GM19455 (cell line): ENCODE data around the gene SRPRB.

Experiments
- ATAC-seq: cut with Tn5 transposase; IDR thresholded peaks from one replicate; pipeline ENCODE4 v1.9.1; 2021; ENCODE audit not compliant: unreplicated experiment

SRPRB gene

DNA sequence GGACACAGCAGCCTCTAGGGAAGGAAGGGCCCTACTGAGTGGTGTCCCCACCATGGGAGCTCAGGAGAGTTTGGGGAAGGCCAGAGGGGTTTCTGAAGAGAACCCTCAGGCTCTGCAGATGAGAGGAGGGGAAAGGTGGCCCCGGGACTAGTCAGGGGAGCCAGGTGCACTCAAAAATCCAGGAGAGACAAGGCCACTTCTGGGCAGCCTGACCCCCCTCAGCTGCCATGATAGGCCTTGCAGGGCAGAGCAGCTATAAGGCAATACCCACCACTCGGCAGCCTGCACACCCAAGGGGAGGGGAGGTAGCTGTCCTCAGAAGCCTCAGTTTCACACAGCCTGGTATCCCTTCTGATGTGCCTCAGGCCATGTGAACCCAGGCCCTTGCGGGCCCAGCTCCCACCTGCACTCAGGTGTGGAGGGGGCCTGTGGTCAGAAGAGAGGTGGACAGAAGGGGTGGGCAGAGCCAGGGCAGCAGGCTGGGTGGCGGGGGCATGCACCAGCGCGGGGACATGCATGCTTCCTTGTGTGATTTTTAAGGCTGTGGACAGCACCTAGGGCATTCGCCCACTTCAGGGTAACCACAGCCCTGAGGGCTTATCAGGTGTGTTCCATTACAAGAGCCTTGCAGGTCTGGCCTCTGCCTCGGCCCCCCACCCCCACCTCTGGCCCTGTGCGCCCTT lies 34.6 kb downstream of the SRPRB start:
- no peak for ATAC-seq

DNA sequence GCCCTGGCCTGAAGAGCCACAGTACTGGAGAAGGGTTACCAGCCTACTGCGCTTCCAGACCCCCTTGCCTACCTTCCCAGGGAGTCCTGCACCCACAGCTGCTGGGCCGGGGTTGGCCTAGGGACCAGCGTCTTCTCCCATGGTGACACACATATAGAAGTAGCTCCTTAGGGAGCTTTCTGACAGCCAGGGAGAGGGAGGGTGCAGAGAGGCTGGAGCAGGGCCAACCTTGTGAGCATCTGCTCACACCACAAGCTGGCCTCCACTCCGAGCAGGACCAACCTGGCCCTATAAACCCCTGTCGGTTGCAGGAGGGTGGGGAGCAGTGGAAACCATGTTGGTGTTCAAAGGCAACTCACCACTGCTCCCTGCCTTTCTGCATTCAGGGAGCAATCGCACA lies 35.2 kb downstream of the SRPRB start:
- no peak for ATAC-seq

DNA sequence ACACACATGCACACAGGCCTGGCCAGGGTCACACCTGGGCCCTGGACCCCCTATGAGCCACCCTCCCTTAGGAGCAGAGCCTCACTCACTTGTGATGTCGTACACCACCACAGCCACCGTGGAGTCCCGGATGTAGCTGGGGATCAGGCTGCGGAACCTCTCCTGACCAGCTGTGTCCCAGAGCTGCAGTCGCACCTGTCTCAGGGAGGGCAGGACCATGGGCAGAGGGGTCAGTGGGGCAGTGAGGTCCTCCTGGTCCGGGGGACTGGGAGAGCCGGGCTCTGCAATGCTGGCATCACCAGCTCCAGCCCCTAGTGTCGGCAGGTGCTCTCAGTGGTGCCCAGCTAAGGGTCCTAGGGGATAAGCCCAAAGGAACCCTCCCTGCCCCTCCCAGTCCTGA lies 35.6 kb downstream of the SRPRB start:
- no peak for ATAC-seq

DNA sequence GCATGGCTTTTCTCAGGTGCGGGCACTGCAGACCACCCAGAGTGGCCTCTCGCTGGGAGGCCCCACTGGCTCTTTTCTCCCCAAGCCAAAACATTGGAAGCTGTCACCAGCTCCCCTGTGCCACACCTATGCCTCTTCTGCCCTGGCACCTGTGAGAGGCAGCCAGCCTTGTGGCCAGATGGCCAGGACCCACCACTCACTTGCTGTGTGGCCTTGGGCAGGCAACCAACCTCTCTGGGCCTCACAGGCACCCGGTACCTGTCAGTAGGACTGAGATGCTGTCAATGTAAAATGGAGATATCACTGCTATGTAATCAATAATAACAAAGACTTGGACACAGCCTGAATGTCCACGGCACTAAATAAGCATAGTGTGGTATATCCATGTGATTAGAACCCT lies 36.5 kb downstream of the SRPRB start:
- ATAC-seq = no peak

DNA sequence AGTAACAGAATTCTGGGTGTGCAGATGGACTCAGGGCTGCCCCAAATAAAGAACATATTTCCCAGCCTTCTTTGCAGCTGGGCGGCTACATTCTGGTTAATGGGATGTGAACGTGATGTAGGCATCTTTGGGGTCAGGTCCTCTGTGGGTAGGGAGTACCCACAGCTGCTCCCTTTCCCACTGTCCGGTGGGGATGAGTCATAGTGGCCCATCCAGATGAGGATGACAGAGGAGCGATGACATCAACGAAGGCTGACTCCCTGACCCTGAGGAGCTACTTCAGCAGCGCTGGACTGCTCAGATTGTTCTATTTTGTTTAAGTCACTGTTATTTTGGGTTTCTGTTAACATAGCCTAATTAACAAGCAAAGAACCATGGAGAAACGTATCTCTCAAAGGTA lies 38.0 kb downstream of the SRPRB start:
- no peak for ATAC-seq

DNA sequence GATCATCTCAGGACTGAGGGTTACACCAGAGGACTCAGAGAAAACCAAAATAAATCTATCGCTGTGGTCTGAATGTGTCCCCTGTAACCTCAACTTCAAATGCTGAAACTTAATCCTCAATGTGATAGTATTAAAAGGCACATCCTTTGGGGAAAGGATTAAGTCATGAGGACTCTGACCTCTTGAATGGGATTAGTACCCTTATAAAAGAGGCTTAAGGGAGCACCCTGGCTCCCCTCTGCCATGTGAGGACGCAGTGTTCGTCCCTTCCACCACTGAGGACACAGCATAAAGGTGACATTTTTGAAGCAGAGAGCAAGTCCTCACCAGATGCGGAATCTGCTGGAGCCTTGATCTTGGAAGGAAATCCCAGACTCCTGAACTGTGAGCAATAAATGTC lies 39.5 kb downstream of the SRPRB start:
- no peak for ATAC-seq

DNA sequence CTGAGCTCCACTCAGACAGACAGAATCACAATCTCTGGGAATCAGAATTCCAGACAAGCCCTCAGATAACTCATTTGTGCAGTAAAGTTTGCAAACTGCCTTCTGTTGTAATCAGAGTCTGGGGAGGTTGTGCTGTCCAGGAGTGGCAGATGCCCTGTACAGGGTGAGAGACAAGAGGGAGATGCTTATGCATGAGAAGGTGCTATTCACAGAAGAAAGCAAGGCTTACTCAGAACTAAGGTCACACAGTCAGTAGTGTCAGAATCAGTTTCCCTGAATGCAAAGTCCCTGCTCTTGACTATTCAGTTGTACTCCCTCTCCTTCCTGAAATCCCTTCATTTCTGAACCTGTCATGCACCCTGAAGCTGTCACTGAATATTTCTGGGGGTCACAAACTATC lies 43.7 kb downstream of the SRPRB start:
- ATAC-seq = no peak

DNA sequence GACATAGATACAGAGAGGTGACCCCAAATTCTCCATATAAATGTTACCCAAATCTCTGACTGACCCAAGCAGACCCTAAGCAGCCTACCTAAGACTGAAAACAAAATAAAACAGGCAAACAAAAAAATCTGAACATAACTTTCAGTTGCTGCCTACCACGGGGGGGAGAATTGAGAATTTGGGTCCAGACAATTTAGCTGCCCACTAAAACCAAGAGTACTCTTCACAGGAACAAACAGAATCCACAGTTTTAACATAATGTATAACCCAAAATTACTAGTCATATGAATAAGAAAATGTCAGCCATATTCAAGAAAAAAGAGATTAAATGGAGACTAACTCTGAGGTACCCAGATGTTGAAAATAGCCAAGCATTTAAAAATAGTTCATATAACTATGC lies 44.4 kb downstream of the SRPRB start:
- ATAC-seq = no peak

DNA sequence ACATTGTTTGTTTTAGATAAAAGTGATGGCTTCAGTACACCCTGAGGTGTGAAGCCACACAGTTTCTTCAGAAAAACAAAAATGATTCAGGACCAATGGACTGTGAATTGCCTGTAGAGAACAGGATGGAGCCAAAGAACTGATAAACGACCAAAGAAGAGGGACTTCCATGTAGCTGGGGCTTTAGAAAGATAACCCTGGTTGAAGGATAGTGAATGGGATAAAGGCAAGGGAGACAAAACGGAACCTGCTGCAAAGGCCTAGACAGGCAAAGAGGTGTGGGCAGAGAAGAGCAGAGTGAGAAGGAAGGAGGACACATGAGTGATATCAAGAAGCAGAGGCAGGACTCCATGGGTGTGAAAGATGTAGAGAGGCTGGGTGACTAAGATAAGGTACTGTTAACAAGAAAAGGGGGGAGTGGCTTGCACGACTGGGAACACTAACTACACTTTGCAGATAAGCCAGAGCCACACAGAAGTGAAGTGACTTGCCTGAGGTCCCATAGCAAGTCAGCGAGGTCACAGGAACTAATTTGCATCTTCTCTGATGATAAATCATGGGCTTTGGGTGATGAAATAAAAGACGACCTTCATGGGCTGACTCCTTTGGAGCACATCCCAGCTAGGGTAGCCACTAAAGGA lies 45.8 kb downstream of the SRPRB start:
- no peak for ATAC-seq

DNA sequence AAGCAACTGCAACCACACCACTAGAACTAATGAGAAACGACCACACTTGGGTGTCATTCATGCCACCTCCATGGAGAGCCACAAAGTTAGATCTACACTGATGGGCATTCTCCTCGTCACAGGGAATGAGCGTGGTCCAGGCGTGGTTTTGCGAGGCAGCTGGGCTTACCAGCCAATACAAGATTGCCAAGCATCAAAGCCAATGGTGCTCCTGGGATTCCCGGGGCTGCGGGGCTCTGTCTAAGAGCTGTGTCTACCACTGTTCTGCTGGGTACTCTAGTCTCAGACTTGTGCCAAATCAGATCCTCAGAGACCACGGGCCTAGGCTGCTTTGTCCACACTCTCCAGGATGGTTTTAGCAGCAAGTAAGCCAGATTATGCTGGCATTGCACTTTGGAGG lies 46.3 kb downstream of the SRPRB start:
- no peak for ATAC-seq

DNA sequence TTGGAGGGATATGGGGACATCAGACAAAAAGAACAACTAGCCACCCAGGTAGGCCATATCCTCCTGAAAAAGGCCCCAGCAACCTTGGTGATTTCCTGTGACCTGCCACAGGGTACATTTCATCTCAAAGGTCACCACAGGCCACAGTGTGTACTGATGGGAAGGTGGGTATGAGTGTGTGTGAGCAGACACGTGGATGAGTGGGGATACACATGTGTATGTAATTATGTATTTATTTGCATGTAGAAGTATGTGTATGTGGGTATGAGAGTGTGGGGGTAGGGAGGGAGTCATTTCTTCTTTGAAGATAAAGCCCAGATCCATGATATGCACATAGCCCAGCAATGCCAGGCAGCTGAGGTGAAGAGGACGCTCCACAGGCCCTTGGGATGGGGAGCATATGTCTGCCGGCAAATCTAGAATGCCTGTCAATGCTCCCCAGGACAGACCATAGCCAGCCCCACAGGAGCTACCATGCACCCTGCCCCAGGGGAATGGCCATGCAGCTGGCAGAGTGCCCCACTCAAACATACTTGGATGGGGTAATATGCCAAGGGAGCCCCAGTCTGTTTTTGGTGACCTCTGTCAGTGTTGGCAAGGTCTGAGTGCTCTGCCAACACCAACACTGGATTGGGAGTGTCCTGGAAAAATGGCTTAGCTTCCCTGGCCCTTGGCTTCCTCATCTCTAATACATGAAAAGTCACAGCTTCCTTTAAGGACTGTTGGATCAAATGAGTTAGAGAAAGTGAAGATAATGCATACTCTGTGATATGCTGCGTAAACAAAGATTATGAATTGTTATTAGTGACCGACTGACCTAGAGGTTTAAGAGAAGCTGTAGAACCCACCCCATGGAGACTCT lies 47.7 kb downstream of the SRPRB start:
- ATAC-seq = no peak

DNA sequence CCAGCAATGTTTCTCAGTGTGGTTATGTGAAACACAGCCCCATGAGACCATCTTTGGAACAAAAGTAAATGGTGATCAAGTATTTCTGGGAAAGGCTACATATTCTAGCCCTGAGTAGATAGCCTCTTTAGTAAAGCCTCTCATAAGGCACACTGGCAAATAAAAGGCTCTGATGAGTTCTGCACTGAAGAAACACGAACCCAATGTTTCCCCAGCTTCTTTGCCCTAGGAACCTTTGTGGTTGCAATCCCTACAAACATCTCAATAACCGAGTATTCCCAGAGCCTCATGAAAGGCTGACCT lies 48.3 kb downstream of the SRPRB start:
- no peak for ATAC-seq

DNA sequence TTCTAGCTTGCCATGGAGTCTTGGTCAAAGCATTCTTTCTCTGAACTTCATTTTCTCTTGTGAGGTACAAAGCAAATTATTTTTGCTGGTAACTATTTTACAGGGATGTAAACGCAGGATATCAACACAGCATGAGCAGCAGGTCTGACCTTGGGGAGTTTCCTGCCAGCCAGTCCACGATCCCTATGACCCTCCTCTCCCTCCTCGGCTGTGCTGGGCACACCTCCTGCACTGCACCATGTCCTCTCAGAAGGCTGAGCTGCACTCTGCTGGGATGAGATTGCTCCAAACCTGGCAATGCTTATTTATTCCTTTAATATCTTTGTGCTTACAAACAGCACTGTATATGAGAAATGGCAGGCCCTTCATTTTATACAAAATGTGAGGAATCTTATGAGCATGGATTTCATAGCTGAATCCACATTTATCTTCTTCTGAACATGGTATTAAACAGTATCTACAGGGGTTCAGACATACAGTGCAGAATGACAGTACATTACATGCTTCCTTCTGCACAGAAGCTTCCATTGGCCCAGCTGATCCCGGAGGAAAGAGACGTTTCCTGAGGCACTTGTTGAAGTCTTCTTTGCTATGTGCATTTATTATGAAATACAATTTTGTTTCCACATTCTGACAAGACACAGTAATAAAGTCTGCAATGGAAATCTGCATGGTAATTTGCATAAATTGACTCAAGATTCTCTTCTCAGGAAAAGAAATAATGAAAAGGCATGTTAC lies 48.8 kb downstream of the SRPRB start:
- no peak for ATAC-seq

DNA sequence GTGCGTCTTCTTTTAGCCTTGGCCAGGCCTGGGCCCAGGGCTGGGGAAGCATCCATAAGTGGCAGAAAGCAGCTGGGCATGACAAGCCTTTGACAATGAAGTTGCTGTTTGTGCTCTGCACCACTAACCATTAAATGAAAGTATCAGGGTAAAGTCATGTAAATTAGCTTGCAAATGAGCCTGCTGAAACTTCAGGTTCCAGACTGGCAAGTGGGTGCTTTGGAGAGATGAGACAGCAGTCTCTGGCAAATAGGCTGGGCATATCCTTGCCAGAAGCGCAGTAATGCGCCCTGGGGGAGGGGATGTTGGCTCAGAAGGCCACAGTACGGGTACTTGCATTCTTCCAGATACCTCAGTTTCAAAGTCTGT lies 49.4 kb downstream of the SRPRB start:
- ATAC-seq = no peak

DNA sequence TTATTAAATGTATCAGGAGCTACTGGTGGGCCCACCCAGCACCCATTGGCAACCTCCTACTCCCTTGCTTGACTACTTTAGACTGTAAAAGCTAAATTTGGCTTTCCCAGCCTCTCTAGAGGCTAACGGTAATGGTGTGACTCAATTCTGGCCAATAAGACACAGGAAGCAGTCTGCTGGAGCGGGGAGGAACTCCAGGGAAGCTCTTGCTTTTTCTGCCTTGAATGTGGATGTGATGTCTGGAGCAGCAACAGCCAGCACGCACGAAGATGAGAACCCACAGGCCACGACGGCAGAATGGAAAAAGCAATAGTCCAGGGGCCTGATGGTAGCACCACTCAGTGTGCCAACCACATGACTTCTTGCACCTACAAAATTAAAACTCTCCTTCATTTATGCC lies 50.2 kb downstream of the SRPRB start:
- ATAC-seq = no peak

DNA sequence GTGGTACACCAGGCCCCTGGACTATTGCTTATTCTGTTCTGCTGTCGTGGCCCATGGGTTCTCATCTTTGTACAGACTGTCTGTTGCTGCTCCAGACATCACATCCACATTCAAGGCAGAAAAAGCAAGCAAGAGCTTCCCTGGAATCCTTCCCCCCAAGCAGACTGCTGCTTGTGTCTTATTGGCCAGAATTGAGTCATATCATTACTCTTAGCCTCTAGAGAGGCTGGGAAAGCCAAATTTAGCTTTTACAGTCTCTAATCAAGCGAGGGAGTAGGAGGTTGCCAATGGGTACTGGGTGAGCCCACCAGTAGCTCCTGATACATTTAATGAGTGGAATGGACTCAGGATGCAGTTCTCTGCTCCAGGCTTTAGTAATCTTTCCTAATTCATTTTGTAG lies 50.7 kb downstream of the SRPRB start:
- ATAC-seq = no peak

DNA sequence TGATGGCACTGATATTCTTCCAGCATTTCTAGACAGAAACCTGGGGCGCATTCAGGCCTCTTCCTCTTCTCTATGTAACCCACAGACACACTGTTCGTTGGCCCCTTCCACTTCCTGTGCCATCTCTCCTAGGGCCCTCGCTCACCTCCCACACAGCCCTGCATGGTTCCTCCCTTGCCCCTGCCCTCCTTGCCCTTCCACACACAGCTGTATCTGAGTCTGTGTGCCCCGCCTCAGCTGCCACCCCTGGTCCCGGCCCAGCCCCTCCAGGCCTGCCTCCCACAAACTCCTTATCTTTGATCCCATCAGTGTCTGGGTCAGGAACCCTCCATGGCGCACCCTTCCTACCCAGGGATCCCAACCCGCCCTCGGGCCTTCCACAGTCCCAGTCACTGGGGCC lies 52.2 kb downstream of the SRPRB start:
- ATAC-seq = no peak

DNA sequence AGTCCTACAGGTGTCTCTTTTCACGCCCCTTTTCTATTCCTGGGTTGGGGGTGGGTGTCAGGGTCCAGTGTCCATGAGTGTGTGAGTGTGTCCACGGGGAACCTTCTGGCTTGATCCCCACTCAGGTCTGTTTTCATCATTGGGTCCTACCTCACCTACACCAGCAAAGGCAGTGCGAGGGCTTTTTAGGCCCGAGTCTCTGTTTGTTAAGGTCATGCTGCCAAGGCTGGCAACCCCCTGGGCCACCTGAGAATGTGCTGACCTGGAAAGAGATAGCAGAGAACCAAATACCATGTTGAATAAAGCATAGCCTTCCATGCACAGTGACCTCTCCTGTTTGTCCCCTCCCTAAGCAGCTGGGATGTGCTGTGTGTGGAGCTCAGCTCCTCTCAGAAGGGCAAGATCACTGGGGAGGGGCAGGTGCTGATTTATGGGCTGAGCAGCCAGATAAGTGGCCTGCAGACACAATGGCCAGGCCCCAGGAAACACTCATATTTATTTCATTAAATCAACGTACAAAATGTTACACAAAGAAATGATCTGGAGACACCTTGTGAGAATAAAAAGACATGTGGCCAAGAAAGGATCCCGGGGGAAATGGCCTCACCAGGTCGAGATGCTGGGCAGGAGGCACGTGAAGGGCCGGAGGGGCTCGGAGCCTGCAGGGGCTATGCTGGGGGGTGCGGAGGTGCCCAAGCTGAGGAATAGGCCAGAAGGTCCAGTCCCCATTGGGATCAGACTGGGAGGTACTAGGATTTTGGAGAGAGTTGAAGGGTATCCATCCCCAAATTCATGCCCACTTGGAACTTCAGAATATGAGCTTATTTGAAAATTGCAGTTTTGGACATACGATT lies 54.0 kb downstream of the SRPRB start:
- ATAC-seq = no peak

DNA sequence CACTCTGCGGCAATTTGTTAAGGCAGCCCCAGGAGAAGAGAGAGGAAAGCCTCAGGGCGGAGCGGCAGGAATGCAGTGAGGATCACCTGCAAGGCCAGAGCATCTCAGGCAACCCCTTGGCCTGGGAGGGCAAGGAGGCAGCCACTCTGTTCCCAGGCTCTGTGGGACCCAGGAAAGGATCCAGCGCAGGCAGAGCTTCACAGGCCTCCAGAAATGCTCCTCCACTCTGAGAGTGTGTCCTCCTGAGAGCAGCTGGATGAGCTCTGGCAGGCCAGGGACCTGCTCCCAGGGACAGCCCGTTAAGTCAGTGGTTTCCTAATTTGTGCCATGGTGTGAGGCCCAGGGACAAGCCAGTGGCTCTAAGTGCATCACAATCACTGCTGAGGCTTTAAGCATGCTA lies 54.9 kb downstream of the SRPRB start:
- ATAC-seq = no peak

DNA sequence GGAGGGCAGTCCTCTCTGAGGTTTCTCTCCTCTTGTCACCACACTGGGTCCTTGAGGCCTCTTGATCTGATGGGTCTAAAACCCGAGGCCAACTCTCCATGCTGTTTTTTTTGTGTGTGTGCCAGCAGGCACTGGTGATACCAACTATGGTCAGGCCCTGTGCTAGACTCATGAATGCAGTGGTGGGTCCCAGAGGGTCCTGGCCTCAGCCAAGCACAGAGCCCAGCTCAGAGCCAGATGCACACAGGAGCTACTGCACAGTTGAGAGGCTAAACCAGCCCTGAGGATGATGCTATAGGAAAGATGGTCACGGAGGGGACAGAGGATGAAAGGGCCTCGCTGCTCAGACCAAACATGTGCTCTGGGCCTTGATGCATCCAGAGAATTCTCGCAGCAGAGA lies 56.5 kb downstream of the SRPRB start:
- ATAC-seq = no peak

DNA sequence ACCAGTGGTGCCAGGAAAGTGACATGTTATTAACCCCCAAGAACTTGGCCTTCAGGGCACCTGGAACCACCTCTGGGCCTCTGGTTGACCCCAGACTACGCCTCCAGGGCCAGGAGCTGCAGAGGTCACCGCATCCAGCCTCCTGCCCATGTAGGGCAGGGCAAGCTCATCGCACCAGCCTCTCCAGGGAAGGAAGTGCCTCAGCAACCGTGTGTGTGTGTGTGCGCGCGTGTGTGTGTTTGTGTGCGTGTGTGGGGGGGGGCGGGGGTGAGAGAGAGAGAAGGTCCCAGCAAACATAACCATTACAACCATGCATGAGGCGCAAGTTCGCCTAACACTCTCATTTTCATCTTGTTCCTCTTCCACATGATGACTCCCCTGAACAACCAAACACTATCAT lies 58.3 kb downstream of the SRPRB start:
- ATAC-seq = no peak
